H1 (cell line): Measurements from ENCODE around the gene RNF166. TPM values are rescaled to one million over a fixed set of nuclear protein-coding genes. Genes with fewer than 3 reads are reported as not detected.
A peak's percentile ranks its signal among the peaks of the same experiment; 100 is the strongest.

Source experiments
- CTCF ChIA-PET: fragments of 300-600 bp; sonication (Branson Sonifier 250); formaldehyde crosslinking; loops from one replicate; lab custom pipeline; 2021; ENCODE audit not compliant: partially characterized antibody; lab: Charles Lee
- POLR2A ChIA-PET: fragments of 300-600 bp; sonication (Branson Sonifier 250); formaldehyde crosslinking; loops from one replicate; lab custom pipeline; 2021; ENCODE audit warnings: inconsistent platforms; ENCODE audit not compliant: partially characterized antibody; lab: Charles Lee
- DNase-seq, 2 experiments: peaks; one replicate each; pipeline versions ENCODE4 v3.0.0 to v3.0.0-alpha.2; 2010 to 2022; ENCODE audit warnings: low spot score in 2 of 2, low read depth in 1 of 2, mixed read lengths in 1 of 2
- FAIRE-seq: peaks from 2 replicates; lab custom pipeline; 2011; peaks lifted over from hg19 to GRCh38; lab: Jason Lieb, UNC
- H2AFZ ChIP-seq: 2 replicates; pipeline ENCODE4 v1.8.1; 2012; ENCODE audit warnings: low read length, inconsistent platforms
- H2AK5ac ChIP-seq: 2 replicates; pipeline ENCODE4 v1.6.1; 2013; ENCODE audit warnings: low read depth, low read length
- H2BK120ac ChIP-seq: replicated peaks from 2 replicates; pipeline ENCODE3; 2013; ENCODE audit warnings: low read depth, low read length, inconsistent platforms
- H2BK12ac ChIP-seq: 2 replicates; pipeline ENCODE4 v1.6.1; 2013; ENCODE audit warnings: low read depth, low read length
- H2BK15ac ChIP-seq: 2 replicates; pipeline ENCODE4 v1.6.1; 2013; ENCODE audit warnings: low read length
- H2BK20ac ChIP-seq: 2 replicates; pipeline ENCODE4 v1.6.1; 2013; ENCODE audit warnings: low read length
- H2BK5ac ChIP-seq: 2 replicates; pipeline ENCODE4 v1.6.1; 2013; ENCODE audit warnings: low read depth, low read length
- H3K14ac ChIP-seq: 2 replicates; pipeline ENCODE4 v1.6.1; 2013; ENCODE audit warnings: inconsistent platforms; ENCODE audit not compliant: insufficient read length
- H3K18ac ChIP-seq: 2 replicates; pipeline ENCODE4 v1.6.1; 2013; ENCODE audit warnings: low read length; ENCODE audit errors: extremely low read depth
- H3K23ac ChIP-seq: 2 replicates; pipeline ENCODE4 v1.6.1; 2013; ENCODE audit warnings: inconsistent platforms; ENCODE audit not compliant: insufficient read length
- H3K23me2 ChIP-seq: 2 replicates; pipeline ENCODE4 v1.6.1; 2013; ENCODE audit warnings: low read depth, low read length
- H3K27ac ChIP-seq: 2 replicates; pipeline ENCODE4 v1.6.1; 2011; ENCODE audit warnings: low read depth, low read length, inconsistent platforms
- H3K27me3 ChIP-seq, 4 experiments: replicated peaks in 1 of 4; 1 replicate in 1 of 4; 2 replicates in 3 of 4; pipeline versions ENCODE4 v1.6.1 to v1.8.1; 2011 to 2013; ENCODE audit warnings: low read length in 3 of 4, mild to moderate bottlenecking in 3 of 4, inconsistent platforms in 2 of 4, mixed read lengths in 2 of 4, moderate library complexity in 1 of 4; ENCODE audit not compliant: control insufficient read depth in 3 of 4, insufficient read depth in 3 of 4; ENCODE audit errors: extremely low read depth in 1 of 4
- H3K36me3 ChIP-seq, 4 experiments: 2 replicates each; pipeline versions ENCODE4 v1.6.1 to v1.8.1; 2011 to 2013; ENCODE audit warnings: mild to moderate bottlenecking in 4 of 4, low read length in 3 of 4, moderate library complexity in 2 of 4, control low read depth in 1 of 4, inconsistent platforms in 1 of 4; ENCODE audit not compliant: insufficient read depth in 4 of 4, control insufficient read depth in 2 of 4
- H3K4ac ChIP-seq: replicated peaks from 2 replicates; pipeline ENCODE3; 2013; ENCODE audit warnings: low read length, low read depth, mixed read lengths, inconsistent platforms; ENCODE audit not compliant: insufficient read length
- H3K4me1 ChIP-seq, 4 experiments: replicated peaks in 1 of 4; 1 replicate in 1 of 4; 2 replicates in 3 of 4; pipeline versions ENCODE4 v1.6.1 to v1.8.1; 2011 to 2013; ENCODE audit warnings: low read length in 3 of 4, inconsistent platforms in 2 of 4, mixed read lengths in 1 of 4; ENCODE audit not compliant: insufficient read depth in 4 of 4, control insufficient read depth in 3 of 4
- H3K4me2 ChIP-seq, 2 experiments: 2 replicates each; pipeline versions ENCODE4 v1.6.1 to v1.8.1; 2011 to 2013; ENCODE audit warnings: low read depth in 2 of 2, low read length in 2 of 2, control low read depth in 1 of 2, inconsistent platforms in 1 of 2, mild to moderate bottlenecking in 1 of 2; ENCODE audit not compliant: insufficient read depth in 1 of 2
- H3K4me3 ChIP-seq, 4 experiments: fragments of 200-600, 300-600 bp in 1 of 4; sonication (generic), shearing (Covaris generic), sonication (Bioruptor Twin) in 1 of 4; 2 replicates each; pipeline versions ENCODE4 v1.5.1 to v1.8.1; 2011 to 2016; ENCODE audit warnings: low read length in 4 of 4, low read depth in 3 of 4, control low read depth in 2 of 4, inconsistent platforms in 2 of 4, mild to moderate bottlenecking in 2 of 4, mixed read lengths in 1 of 4, moderate library complexity in 1 of 4; ENCODE audit not compliant: insufficient read depth in 2 of 4; ENCODE audit errors: extremely low read depth in 1 of 4
- H3K56ac ChIP-seq: replicated peaks from 2 replicates; pipeline ENCODE3; 2013; ENCODE audit warnings: low read depth, mild to moderate bottlenecking, mixed read lengths, low read length, inconsistent platforms; ENCODE audit not compliant: insufficient read length
- H3K79me1 ChIP-seq: 2 replicates; pipeline ENCODE4 v1.6.1; 2013; ENCODE audit warnings: low read depth, low read length, control low read depth
- H3K79me2 ChIP-seq, 2 experiments: 2 replicates each; pipeline versions ENCODE4 v1.6.1 to v1.8.1; 2012 to 2013; ENCODE audit warnings: low read length in 2 of 2, mild to moderate bottlenecking in 2 of 2, inconsistent platforms in 1 of 2; ENCODE audit not compliant: insufficient read depth in 2 of 2, control insufficient read depth in 1 of 2
- H3K9ac ChIP-seq, 4 experiments: replicated peaks in 1 of 4; 1 replicate in 1 of 4; 2 replicates in 3 of 4; pipeline versions ENCODE4 v1.6.1 to v1.8.1; 2011 to 2013; ENCODE audit warnings: low read depth in 3 of 4, low read length in 3 of 4, control low read depth in 2 of 4, mild to moderate bottlenecking in 2 of 4, moderate library complexity in 2 of 4, inconsistent platforms in 1 of 4; ENCODE audit errors: extremely low read depth in 1 of 4
- H3K9me3 ChIP-seq, 2 experiments: 2 replicates each; pipeline versions ENCODE4 v1.6.1 to v1.8.1; 2012 to 2013; ENCODE audit warnings: mild to moderate bottlenecking in 2 of 2, moderate library complexity in 2 of 2, control low read depth in 1 of 2, inconsistent platforms in 1 of 2, low read depth in 1 of 2, low read length in 1 of 2, mixed read lengths in 1 of 2; ENCODE audit not compliant: insufficient read depth in 2 of 2
- H4K20me1 ChIP-seq, 2 experiments: replicated peaks in 1 of 2; 2 replicates each; pipeline versions ENCODE3 to v1.8.1; 2011 to 2013; ENCODE audit warnings: inconsistent platforms in 2 of 2, low read length in 2 of 2, mild to moderate bottlenecking in 1 of 2; ENCODE audit not compliant: insufficient read depth in 2 of 2, control insufficient read depth in 1 of 2
- H4K5ac ChIP-seq: 2 replicates; pipeline ENCODE4 v1.6.1; 2013; ENCODE audit warnings: low read length, low read depth, mixed read lengths, inconsistent platforms; ENCODE audit not compliant: insufficient read length
- H4K8ac ChIP-seq: 2 replicates; pipeline ENCODE4 v1.8.0; 2013; ENCODE audit warnings: mild to moderate bottlenecking, moderate library complexity, low read length, inconsistent platforms; ENCODE audit not compliant: insufficient read depth; ENCODE audit errors: extremely low read depth
- H4K91ac ChIP-seq: replicated peaks from 2 replicates; pipeline ENCODE3; 2013; ENCODE audit warnings: low read length, mixed read lengths, inconsistent platforms; ENCODE audit not compliant: insufficient read length
- CHD1 ChIP-seq: IDR thresholded peaks from 2 replicates; pipeline ENCODE4 v1.6.1; 2012; ENCODE audit warnings: low read depth, low read length, improper control_type of control experiment
- CTCF ChIP-seq, 3 experiments: IDR thresholded peaks; 1 replicate in 2 of 3; 2 replicates in 1 of 3; pipeline versions ENCODE4 v1.5.1 to v1.6.1; 2011; ENCODE audit warnings: low read length in 3 of 3, mild to moderate bottlenecking in 3 of 3, inconsistent platforms in 2 of 3, low read depth in 1 of 3, moderate library complexity in 1 of 3; ENCODE audit not compliant: insufficient read depth in 1 of 3; ENCODE audit errors: control extremely low read depth in 1 of 3
- JUN ChIP-seq: IDR thresholded peaks from 2 replicates; pipeline ENCODE4 v1.6.1; 2011; ENCODE audit warnings: low read depth, mild to moderate bottlenecking, improper control_type of control experiment, low read length
- JUND ChIP-seq: IDR thresholded peaks from 2 replicates; pipeline ENCODE4 v1.6.1; 2011; ENCODE audit warnings: mild to moderate bottlenecking, improper control_type of control experiment, low read length
- RBBP5 ChIP-seq: IDR thresholded peaks from 2 replicates; pipeline ENCODE4 v1.7.1; 2012; ENCODE audit warnings: low read depth, mild to moderate bottlenecking, inconsistent platforms, low read length, moderate library complexity, borderline replicate concordance
- RNF2 ChIP-seq: fragments of 200-900, 300-1000 bp; sonication (generic); IDR thresholded peaks from 2 replicates; pipeline ENCODE4 v1.7.1; 2016; ENCODE audit warnings: borderline replicate concordance, low read depth, mild to moderate bottlenecking, antibody characterized with exemption, low read length; ENCODE audit not compliant: poor library complexity, severe bottlenecking; ENCODE audit errors: missing control alignments
- TAF7 ChIP-seq: optimal IDR thresholded peaks from 2 replicates; pipeline ENCODE3; 2011; ENCODE audit warnings: low read depth, mild to moderate bottlenecking, inconsistent platforms, low read length, moderate library complexity, borderline replicate concordance
- TBP ChIP-seq: IDR thresholded peaks from 2 replicates; pipeline ENCODE4 v1.6.1; 2011; ENCODE audit warnings: low read depth, low read length, improper control_type of control experiment
- WGBS, 2 experiments: shearing (Covaris generic) in 1 of 2; methylation state at CpG; one replicate each; pipeline versions ENCODE4 v1.1.6 to v1.1.7; 2013 to 2015; ENCODE audit warnings: low lambda C conversion rate in 2 of 2, mixed read lengths in 2 of 2, inconsistent platforms in 1 of 2, low coverage in 1 of 2, missing lambda C conversion rate in 1 of 2; ENCODE audit not compliant: insufficient replicate concordance in 2 of 2, insufficient coverage in 1 of 2, insufficient read length in 1 of 2; ENCODE audit errors: extremely low coverage in 1 of 2, missing lambda C conversion rate in 1 of 2; 5-methylcytosine and 5-hydroxymethylcytosine counted together
- polyA plus RNA-seq, 7 experiments: library from polyadenylated mRNA; depleted of rRNA in 3 of 7; stranded (reverse) in 5 of 7; unstranded in 2 of 7; fragments of >200 nt in 5 of 7; fragments of 200-250 nt in 2 of 7; gene quantifications; 1 replicate in 5 of 7; 2 replicates in 1 of 7; 4 replicates in 1 of 7; pipeline versions ENCODE4 v1.2.1 to v1.2.3, GENCODE V29; 2011 to 2013; ENCODE audit warnings: missing spikeins in 2 of 7, mixed read lengths in 2 of 7
- total RNA-seq: library from RNA; stranded (reverse); fragmentation: NEBNext Ultra II Directional; extraction: Animal tissue kit (Norgen Biotek cat#: 25700); gene quantifications from 2 replicates; pipeline ENCODE4 v1.2.1, GENCODE V29; 2021

RNF166 gene
- total and polyA plus RNA-seq, 2 of the 8 experiments (the other 6 are each of a cell fraction or from before 2014, with no cell fraction given) = 29.8 to 31.2 TPM

- FAIRE-seq (no peak), DNase-seq (no peak)
- no peak overlapping the region for H3K56ac ChIP-seq
- H3K9ac ChIP-seq = no peak overlapping the region
- H3K9me3 ChIP-seq = no peaks in the 10 kb centered on the region
- WGBS, 2 experiments = 87% methylated on average over 17 of the region's 22 CpGs; no CpG with 5 or more reads in 1 of the 2 experiments
- H3K27me3 ChIP-seq = no peaks in the 10 kb centered on the region
- H4K5ac ChIP-seq = no peak overlapping the region
- H3K79me2 ChIP-seq = no peaks in the 10 kb centered on the region
- H3K23me2 ChIP-seq = no peaks in the 10 kb centered on the region
- peaks cover 0 to 13% of the 10 kb centered on the region in 2 experiments for H4K20me1 ChIP-seq
- no peak overlapping the region for H3K4me2 ChIP-seq
- H2BK15ac ChIP-seq = no peak overlapping the region
- no peak overlapping the region for H2BK5ac ChIP-seq
- no peak overlapping the region for H2BK12ac ChIP-seq
- no peak overlapping the region for H4K91ac ChIP-seq
- H4K8ac ChIP-seq = peak overlapping the region; percentile 57; the same call in 1 of the 2 replicates
- no peak overlapping the region for H2BK20ac ChIP-seq
- POLR2A ChIA-PET = interaction anchor here (2.0 kb wide), 1 partner anchor 71 kb away, joined by 5 read pairs; no protein-coding TSS in a partner anchor
- CTCF ChIA-PET = interaction anchor here (0.9 to 10.0 kb wide), 4 partner anchors 16 to 472 kb away, joined by 3 to 251 read pairs (median 12); no protein-coding TSS in a partner anchor
- H2AK5ac ChIP-seq = no peak overlapping the region
- H3K4ac ChIP-seq = no peak overlapping the region
- H2BK120ac ChIP-seq = no peak overlapping the region
- H3K18ac ChIP-seq = no peak overlapping the region
- peaks cover 0 to 5% (median under 1%) of the 10 kb centered on the region in 4 experiments; a peak in 2 of 8 replicates for H3K36me3 ChIP-seq
- no peaks in the 10 kb centered on the region for H3K79me1 ChIP-seq
- peaks cover 0 to 7% (median 1%) of the 10 kb centered on the region in 4 experiments; a peak in 3 of 7 replicates for H3K4me1 ChIP-seq
- no peak overlapping the region for H3K14ac ChIP-seq
- no peak overlapping the region for H2AFZ ChIP-seq
- H3K4me3 ChIP-seq = no peak overlapping the region
- no peak overlapping the region for H3K23ac ChIP-seq
- no peak overlapping the region for H3K27ac ChIP-seq
- TF ChIP-seq JUN = no peak
- no peak for TF ChIP-seq TAF7
- TF ChIP-seq CHD1 = no peak
- TF ChIP-seq RNF2 = no peak
- TF ChIP-seq CTCF (IDR thresholded peaks at IDR 0.05; ENCODE audit: control extremely low read depth in 1 of 3, insufficient read depth in 1 of 3, low read depth in 1 of 3, low read length in 3 of 3) = no peak
- TF ChIP-seq RBBP5 = no peak
- TF ChIP-seq JUND = no peak
- TF ChIP-seq TBP = no peak
Observed at GRCh38 chr16:88739139-88739976, 33.1 kb upstream of the RNF166 start.
